Stimulated activated CD4-positive, alpha-beta T cell treated with anti-CD3 and anti-CD28 coated beads, Interleukin-4, amount 100 ng/mL, for 24 hours (primary cell): ENCODE measurements around the gene ZNF304.
A peak's percentile ranks its signal among the peaks of the same experiment; 100 is the strongest.

Source experiments
- DNase-seq: peaks from one replicate; pipeline ENCODE4 v3.0.0-alpha.2; 2020

The ZNF304 gene

GRCh38 chr19:57350877-57351805 is at the start of gene ZNF304:
ZNF304 (plus strand) TSS chr19:57351271; CDS start chr19:57351665, 394 bp downstream.
- DNase-seq: peak; percentile 84

GRCh38 chr19:57302020-57302465 is 49.0 kb upstream of the ZNF304 start:
- DNase-seq: no peak

- no peak for DNase-seq
These were observed 48.2 kb upstream of the ZNF304 start for GRCh38 chr19:57302727-57303401.

- DNase-seq: no peak
These were observed 46.0 kb upstream of the ZNF304 start for GRCh38 chr19:57305056-57305455.

GRCh38 chr19:57308514-57308913 is 42.6 kb upstream of the ZNF304 start:
- no peak for DNase-seq

- no peak for DNase-seq
These were observed 40.3 kb upstream of the ZNF304 start for GRCh38 chr19:57310792-57311191.

GRCh38 chr19:57314146-57314545 is 36.9 kb upstream of the ZNF304 start:
- DNase-seq: no peak

GRCh38 chr19:57317503-57317902 is 33.6 kb upstream of the ZNF304 start:
- no peak for DNase-seq

GRCh38 chr19:57319869-57320179 is 31.2 kb upstream of the ZNF304 start:
- no peak for DNase-seq

- DNase-seq: peak; percentile 95
These were observed 30.6 kb upstream of the ZNF304 start, which contains the start of gene ZNF543 for GRCh38 chr19:57320180-57321084. ZNF543 (plus strand) TSS chr19:57320472; CDS start chr19:57320854, 382 bp downstream.

- DNase-seq: no peak
These were observed 30.0 kb upstream of the ZNF304 start for GRCh38 chr19:57321116-57321515.

- DNase-seq: no peak
These were observed 29.3 kb upstream of the ZNF304 start for GRCh38 chr19:57321751-57322150.

GRCh38 chr19:57324992-57325391 is 26.1 kb upstream of the ZNF304 start:
- no peak for DNase-seq

GRCh38 chr19:57327993-57328392 is 23.1 kb upstream of the ZNF304 start:
- no peak for DNase-seq

- no peak for DNase-seq
These were observed 16.9 kb upstream of the ZNF304 start for GRCh38 chr19:57334191-57334590.

GRCh38 chr19:57338877-57339276 is 12.2 kb upstream of the ZNF304 start:
- DNase-seq: no peak

- no peak for DNase-seq
These were observed 8.5 kb upstream of the ZNF304 start for GRCh38 chr19:57342582-57342981.

GRCh38 chr19:57348136-57348535 is 2.9 kb upstream of the ZNF304 start:
- no peak for DNase-seq

- DNase-seq: no peak
These were observed 796 bp downstream of the ZNF304 start for GRCh38 chr19:57351867-57352266.

- no peak for DNase-seq
These were observed 4.8 kb downstream of the ZNF304 start for GRCh38 chr19:57355916-57356315.

- DNase-seq: no peak
These were observed 6.3 kb downstream of the ZNF304 start for GRCh38 chr19:57357406-57357805.

GRCh38 chr19:57359300-57359699 is 8.2 kb downstream of the ZNF304 start:
- DNase-seq: no peak

GRCh38 chr19:57362419-57362818 is 11.3 kb downstream of the ZNF304 start:
- DNase-seq: no peak
